ENCODE measurements around the gene ARMC8. TPM values are rescaled to one million over a fixed set of nuclear protein-coding genes. Genes with fewer than 3 reads are reported as not detected.

ARMC8 gene
- total RNA-seq, 1 donor from 2014 or later, result 23.4 TPM

DNA sequence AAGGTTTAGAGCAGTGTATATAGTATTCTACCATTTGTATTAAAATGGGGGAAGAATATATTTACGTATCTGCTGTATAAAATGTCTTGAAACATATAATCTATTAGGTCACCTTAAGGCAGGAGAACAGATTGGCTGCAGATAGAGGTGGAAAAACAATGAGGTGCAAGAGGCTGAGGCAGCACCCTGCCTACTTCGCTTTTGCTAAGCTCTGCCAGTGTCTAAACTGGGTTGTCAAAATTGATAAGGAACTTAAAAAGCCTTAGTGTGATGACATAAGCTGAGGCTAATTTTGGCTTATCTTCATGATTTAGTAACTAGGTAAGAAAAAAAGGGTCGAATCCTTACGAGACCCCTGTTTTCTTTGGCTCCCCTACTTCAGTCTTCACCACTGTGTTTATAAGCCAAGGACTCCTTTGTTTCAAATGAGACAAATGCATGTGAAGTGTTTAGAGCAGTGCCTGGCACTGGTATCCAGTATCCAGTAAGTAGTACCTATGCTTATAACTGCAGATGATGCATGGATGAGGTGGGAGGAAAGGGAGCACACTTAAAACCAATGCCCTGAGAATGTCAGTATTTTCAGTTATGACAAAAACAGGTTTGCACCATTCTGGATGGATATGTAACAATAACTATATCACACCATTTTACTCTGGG lies 45.7 kb downstream of the ARMC8 start:
- intact Hi-C loops (cut with DNase I), result no loop called here
- Histone ChIP-seq H3K4me1 (no peaks in the 10 kb centered on the region), H3K27me3 (no peaks in the 10 kb centered on the region), H3K4me3 (no peak overlapping the region), H3K27ac (no peak overlapping the region), H3K9me3 (no peaks in the 10 kb centered on the region), H3K36me3 (peaks cover 62 to 71% of the 10 kb centered on the region in 2 donors)
- no peak for DNase-seq (ENCODE audit: low spot score in 2 of 2)
- no peak for TF ChIP-seq CTCF (IDR thresholded peaks at IDR 0.05)

DNA sequence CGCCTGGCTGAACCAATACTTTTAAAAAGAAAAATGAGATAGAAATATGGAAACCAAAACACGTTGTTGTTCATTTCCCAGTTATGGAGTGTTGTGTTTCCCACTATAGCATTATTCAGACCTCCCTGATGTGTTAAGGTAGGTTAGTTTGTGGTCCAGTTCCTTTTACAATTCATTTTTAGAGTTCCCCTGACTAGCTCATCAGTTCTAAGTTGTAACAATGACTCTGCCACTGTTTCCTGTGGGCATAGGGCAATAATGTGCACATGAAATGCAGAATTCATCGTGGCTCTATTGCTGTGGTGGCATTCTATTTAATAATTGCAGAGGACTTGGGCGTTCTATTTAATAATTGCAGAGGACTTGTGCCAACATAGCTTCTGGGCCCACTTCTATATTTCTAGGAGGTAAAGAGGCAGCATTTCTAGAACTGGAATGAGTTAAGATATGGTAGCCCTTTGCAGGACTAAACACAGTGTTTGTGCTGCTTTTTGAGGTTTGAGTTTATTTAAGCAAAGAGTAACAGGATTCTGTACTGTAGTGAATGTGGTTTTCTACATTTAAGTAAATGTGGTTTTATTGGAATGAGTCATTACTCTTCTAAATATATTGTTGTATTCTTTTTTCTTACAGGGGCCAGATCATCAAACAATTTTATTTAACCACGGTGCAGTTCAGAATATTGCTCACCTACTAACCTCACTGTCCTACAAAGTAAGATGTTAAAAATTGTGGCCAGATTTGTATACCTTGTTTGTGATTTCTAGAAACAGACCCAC lies 47.5 kb downstream of the ARMC8 start:
- Histone ChIP-seq H3K27me3 (no peaks in the 10 kb centered on the region), H3K4me1 (no peaks in the 10 kb centered on the region), H3K4me3 (no peak overlapping the region), H3K36me3 (peaks cover 60 to 72% of the 10 kb centered on the region in 2 donors), H3K27ac (no peak overlapping the region), H3K9me3 (no peaks in the 10 kb centered on the region)
- intact Hi-C loops (cut with DNase I), result no loop called here
- no peak for TF ChIP-seq CTCF (IDR thresholded peaks at IDR 0.05)
- no peak for DNase-seq (ENCODE audit: low spot score in 2 of 2)

GRCh38 chr3:138238711-138239110 lies 51.6 kb downstream of the ARMC8 start:
- intact Hi-C loops (cut with DNase I), result no loop called here
- Histone ChIP-seq H3K4me1 (no peaks in the 10 kb centered on the region), H3K27me3 (no peaks in the 10 kb centered on the region), H3K4me3 (no peak overlapping the region), H3K27ac (no peak overlapping the region), H3K36me3 (peaks cover 48 to 61% of the 10 kb centered on the region in 2 donors), H3K9me3 (no peaks in the 10 kb centered on the region)
- DNase-seq (ENCODE audit: low spot score in 2 of 2), result no peak
- TF ChIP-seq CTCF (IDR thresholded peaks at IDR 0.05), result no peak

GRCh38 chr3:138241061-138241460 lies 54.0 kb downstream of the ARMC8 start:
- Histone ChIP-seq H3K36me3 (peaks cover 60 to 61% of the 10 kb centered on the region in 2 donors), H3K9me3 (no peaks in the 10 kb centered on the region), H3K27me3 (no peaks in the 10 kb centered on the region), H3K4me1 (no peaks in the 10 kb centered on the region), H3K4me3 (no peak overlapping the region), H3K27ac (no peak overlapping the region)
- no peak for TF ChIP-seq CTCF (IDR thresholded peaks at IDR 0.05)
- intact Hi-C loops (cut with DNase I), result no loop called here
- no peak for DNase-seq (ENCODE audit: low spot score in 2 of 2)

- Histone ChIP-seq H3K4me3 (no peak overlapping the region), H3K9me3 (no peaks in the 10 kb centered on the region), H3K27me3 (no peaks in the 10 kb centered on the region), H3K27ac (no peak overlapping the region), H3K4me1 (no peaks in the 10 kb centered on the region), H3K36me3 (peaks cover 55 to 57% of the 10 kb centered on the region in 2 donors)
- no peak for DNase-seq (ENCODE audit: low spot score in 2 of 2)
- intact Hi-C loops (cut with DNase I), result no loop called here
- no peak for TF ChIP-seq CTCF (IDR thresholded peaks at IDR 0.05)
Measured at GRCh38 chr3:138241676-138242075, 54.6 kb downstream of the ARMC8 start.
